Measurements from ENCODE around the gene OS9.
"Not testable (repeated sequence)": the region's sequence is repeated elsewhere in the genome, so short reads cannot be mapped to it uniquely, and the experiment has no call there.

The OS9 gene

DNA sequence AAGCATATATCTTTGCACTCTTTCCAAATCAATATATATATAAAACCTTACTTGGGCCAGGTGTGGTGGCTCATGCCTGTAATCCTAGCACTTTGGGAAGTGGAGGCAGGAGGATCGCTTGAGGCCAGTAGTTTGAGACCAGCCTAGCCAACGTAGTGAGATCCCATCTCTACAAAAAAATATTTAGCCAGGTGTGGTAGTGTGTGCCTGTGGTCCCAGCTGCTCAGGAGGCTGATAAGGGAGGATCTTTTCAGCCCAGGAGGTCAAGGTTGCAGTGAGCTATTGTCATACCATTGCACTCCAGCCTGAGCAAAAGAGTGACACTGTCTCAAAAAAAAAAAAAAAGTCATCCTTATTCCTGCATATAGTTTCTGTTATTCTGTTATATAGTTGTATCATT, 14.4 kb downstream of the OS9 start (continued):
- TF ChIP-seq ZNF274 (IDR thresholded peaks at IDR 0.05; ENCODE audit: low read length) (no peak), ZNF274 (tag by site-specific recombination; IDR thresholded peaks at IDR 0.05; ENCODE audit: borderline replicate concordance) (no peak), ZNF660 (tag by site-specific recombination; IDR thresholded peaks at IDR 0.05) (no peak), OSR2 (tag by site-specific recombination; IDR thresholded peaks at IDR 0.05) (no peak), ZNF610 (tag by site-specific recombination; IDR thresholded peaks at IDR 0.05; ENCODE audit: borderline replicate concordance) (no peak), ZFP41 (tag by site-specific recombination; IDR thresholded peaks at IDR 0.05; ENCODE audit: borderline replicate concordance) (no peak)
- TF ChIP-seq, protein P1, sequence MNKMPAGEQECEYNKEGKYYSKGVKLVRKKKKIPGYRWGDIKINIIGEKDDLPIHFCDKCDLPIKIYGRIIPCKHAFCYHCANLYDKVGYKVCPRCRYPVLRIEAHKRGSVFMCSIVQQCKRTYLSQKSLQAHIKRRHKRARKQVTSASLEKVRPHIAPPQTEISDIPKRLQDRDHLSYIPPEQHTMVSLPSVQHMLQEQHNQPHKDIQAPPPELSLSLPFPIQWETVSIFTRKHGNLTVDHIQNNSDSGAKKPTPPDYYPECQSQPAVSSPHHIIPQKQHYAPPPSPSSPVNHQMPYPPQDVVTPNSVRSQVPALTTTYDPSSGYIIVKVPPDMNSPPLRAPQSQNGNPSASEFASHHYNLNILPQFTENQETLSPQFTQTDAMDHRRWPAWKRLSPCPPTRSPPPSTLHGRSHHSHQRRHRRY (tag by site-specific recombination; IDR thresholded peaks at IDR 0.05): no peak

DNA sequence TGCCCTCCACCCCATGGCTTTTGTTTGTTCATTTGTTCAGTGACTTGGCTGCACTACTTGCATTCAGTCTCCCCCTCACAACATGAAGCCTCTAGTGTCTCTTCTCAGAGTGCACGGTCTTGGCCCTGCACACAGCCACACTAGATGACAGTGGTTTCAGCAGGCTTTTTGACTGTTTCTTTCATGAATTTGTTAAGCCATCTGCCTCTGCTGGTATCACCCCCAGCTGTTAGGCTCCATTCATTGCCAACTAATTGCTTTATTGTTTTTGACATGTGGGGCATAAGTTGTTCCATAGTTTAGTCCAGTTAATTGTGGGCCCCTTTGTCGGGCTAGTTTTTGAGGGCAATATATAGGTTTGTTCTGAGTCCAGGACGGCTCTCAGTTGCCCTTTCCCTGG, 18.8 kb downstream of the OS9 start:
- no peak overlapping the region for H3K27ac ChIP-seq (ENCODE audit: extremely low read depth, low read depth, low read length)
- ChIA-PET POLR2A (interaction anchor here (0.7 kb wide), 1 partner anchor 183 kb away, joined by 3 read pairs; no protein-coding TSS in a partner anchor), CTCF (interaction anchor here (0.6 to 1.8 kb wide), 4 partner anchors 14 to 253 kb away, joined by 3 to 8 read pairs (median 3); no protein-coding TSS in a partner anchor)
- H3K36me3 ChIP-seq (ENCODE audit: control insufficient read depth in 2 of 2, insufficient read depth in 1 of 2, low read length in 2 of 2): peaks cover 16 to 23% of the 10 kb centered on the region in 2 experiments; a peak in 2 of 3 replicates
- H3K9me3 ChIP-seq (ENCODE audit: control insufficient read depth, insufficient read depth, low read depth, low read length): no peaks in the 10 kb centered on the region
- H3K4me1 ChIP-seq (ENCODE audit: control insufficient read depth, insufficient read depth, low read length): no peaks in the 10 kb centered on the region
- TF ChIP-seq ZNF521 (tag by site-specific recombination; IDR thresholded peaks at IDR 0.05) (no peak), ZNF626 (tag by site-specific recombination; IDR thresholded peaks at IDR 0.05) (no peak), ZNF48 (tag by site-specific recombination; IDR thresholded peaks at IDR 0.05) (no peak), ZNF501 (tag by site-specific recombination; IDR thresholded peaks at IDR 0.05) (no peak), ZNF555 (tag by site-specific recombination; conservative IDR thresholded peaks at IDR 0.05) (no peak), ZNF140 (tag by site-specific recombination; IDR thresholded peaks at IDR 0.05) (no peak), KLF9 (tag by site-specific recombination; IDR thresholded peaks at IDR 0.05; ENCODE audit: low read depth) (no peak), ZNF544 (tag by site-specific recombination; IDR thresholded peaks at IDR 0.05) (no peak), ZNF785 (tag by site-specific recombination; IDR thresholded peaks at IDR 0.05) (no peak), ZNF549 (tag by site-specific recombination; IDR thresholded peaks at IDR 0.05) (no peak)
- TF ChIP-seq, protein P2, sequence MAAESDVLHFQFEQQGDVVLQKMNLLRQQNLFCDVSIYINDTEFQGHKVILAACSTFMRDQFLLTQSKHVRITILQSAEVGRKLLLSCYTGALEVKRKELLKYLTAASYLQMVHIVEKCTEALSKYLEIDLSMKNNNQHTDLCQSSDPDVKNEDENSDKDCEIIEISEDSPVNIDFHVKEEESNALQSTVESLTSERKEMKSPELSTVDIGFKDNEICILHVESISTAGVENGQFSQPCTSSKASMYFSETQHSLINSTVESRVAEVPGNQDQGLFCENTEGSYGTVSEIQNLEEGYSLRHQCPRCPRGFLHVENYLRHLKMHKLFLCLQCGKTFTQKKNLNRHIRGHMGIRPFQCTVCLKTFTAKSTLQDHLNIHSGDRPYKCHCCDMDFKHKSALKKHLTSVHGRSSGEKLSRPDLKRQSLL (tag by site-specific recombination; IDR thresholded peaks at IDR 0.05): no peak
- H3K4me3 ChIP-seq (ENCODE audit: low read depth, low read length): no peak overlapping the region

DNA sequence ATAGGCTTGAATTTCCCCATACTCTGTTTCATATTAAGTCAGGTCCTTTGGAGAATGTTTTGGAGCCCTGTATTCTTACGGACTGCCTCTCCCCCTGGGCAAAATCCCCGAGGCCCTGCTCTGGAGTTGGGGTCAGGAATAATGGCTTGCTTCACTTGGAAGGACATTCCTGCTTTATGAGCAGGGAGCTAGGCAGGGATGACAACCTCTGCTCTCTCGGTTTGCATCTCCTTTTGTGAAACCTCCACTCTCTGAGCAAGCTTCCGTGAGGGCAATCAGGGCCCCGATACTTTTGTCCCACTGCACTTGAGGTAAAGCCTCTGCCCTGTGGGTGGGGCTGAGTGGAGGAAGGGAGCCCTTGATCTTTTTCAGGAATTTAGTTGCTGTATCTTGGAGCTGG, 19.3 kb downstream of the OS9 start:
- ChIA-PET POLR2A (interaction anchor here (0.7 kb wide), 1 partner anchor 182 kb away, joined by 3 read pairs; no protein-coding TSS in a partner anchor), CTCF (interaction anchor here (0.7 to 1.8 kb wide), 4 partner anchors 13 to 130 kb away, joined by 3 to 8 read pairs (median 4); no protein-coding TSS in a partner anchor)
- Histone ChIP-seq H3K4me3 (ENCODE audit: low read depth, low read length) (no peak overlapping the region), H3K9me3 (ENCODE audit: control insufficient read depth, insufficient read depth, low read depth, low read length) (no peaks in the 10 kb centered on the region), H3K36me3 (ENCODE audit: control insufficient read depth in 2 of 2, insufficient read depth in 1 of 2, low read length in 2 of 2) (peaks cover 17 to 28% of the 10 kb centered on the region in 2 experiments; a peak in 2 of 3 replicates), H3K27ac (ENCODE audit: extremely low read depth, low read depth, low read length) (no peak overlapping the region), H3K4me1 (ENCODE audit: control insufficient read depth, insufficient read depth, low read length) (no peaks in the 10 kb centered on the region)
- no peak for TF ChIP-seq ZFP3 (tag by site-specific recombination; IDR thresholded peaks at IDR 0.05; ENCODE audit: low read depth)
- no peak for TF ChIP-seq ZNF707 (tag by site-specific recombination; IDR thresholded peaks at IDR 0.05)
- no peak for TF ChIP-seq ZNF558 (tag by site-specific recombination; IDR thresholded peaks at IDR 0.05)
- no peak for TF ChIP-seq OSR2 (tag by site-specific recombination; IDR thresholded peaks at IDR 0.05)
- TF ChIP-seq ZNF394 (tag by site-specific recombination; IDR thresholded peaks at IDR 0.05; ENCODE audit: borderline replicate concordance): no peak
- no peak for TF ChIP-seq ZNF596 (tag by site-specific recombination; IDR thresholded peaks at IDR 0.05)
- TF ChIP-seq ZNF211 (tag by site-specific recombination; IDR thresholded peaks at IDR 0.05; ENCODE audit: low read depth): no peak

DNA sequence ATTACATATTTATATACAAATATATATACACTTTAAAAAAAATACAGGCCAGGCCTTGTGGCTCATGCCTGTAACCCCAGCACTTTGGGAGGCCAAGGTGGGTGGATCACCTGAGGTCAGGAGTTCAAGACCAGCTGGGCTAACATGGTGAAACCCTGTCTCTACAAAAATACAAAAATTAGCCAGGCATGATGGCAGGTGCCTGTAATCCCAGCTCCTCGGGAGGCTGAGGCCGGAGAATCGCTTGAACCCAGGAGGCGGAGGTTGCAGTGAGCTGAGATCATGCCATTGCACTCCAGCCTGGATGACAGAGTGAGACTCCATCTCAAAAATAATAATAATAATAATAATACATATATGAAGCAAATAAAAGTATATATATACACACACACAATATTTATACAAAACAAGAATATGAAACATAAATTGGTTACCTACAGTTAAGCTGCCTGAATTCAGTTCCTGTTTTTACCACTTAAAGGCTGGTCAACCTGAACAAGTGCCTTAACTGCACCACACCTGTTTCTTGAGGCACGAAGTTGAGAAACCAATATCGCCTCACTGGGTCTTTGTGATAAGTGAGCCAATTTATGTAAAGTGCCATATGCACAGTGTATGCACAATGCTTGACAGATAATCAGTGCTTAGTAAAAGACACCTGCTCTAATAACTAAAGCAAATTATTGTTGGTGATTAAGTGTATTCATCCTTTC, 21.3 kb downstream of the OS9 start:
- H3K36me3 ChIP-seq (ENCODE audit: control insufficient read depth in 2 of 2, insufficient read depth in 1 of 2, low read length in 2 of 2): peaks cover 15 to 48% of the 10 kb centered on the region in 2 experiments; a peak in 2 of 3 replicates
- H3K9me3 ChIP-seq (ENCODE audit: control insufficient read depth, insufficient read depth, low read depth, low read length); H3K27ac ChIP-seq (ENCODE audit: extremely low read depth, low read depth, low read length); H3K4me1 ChIP-seq (ENCODE audit: control insufficient read depth, insufficient read depth, low read length); POLR2A ChIA-PET; H3K4me3 ChIP-seq (ENCODE audit: low read depth, low read length): not testable (repeated sequence)
- CTCF ChIA-PET: interaction anchor here (0.7 kb wide), 1 partner anchor 314 kb away, joined by 4 read pairs; no protein-coding TSS in a partner anchor

Measured in HEK293 (cell line).